Tibial artery (tissue), 4 donors: ENCODE data around the gene TBC1D4.
"Not testable (repeated sequence)": the region's sequence is repeated elsewhere in the genome, so short reads cannot be mapped to it uniquely, and the experiment has no call there.

Experiments
- DNase-seq, 2 donors: peaks; one replicate each; pipeline ENCODE4 v3.0.0-alpha.2; 2019
- H3K27ac ChIP-seq, 2 donors: fragments of 200-600 bp; sonication (generic) in 1 of 2; 1 replicate in 1 of 2; 2 replicates in 1 of 2; pipeline ENCODE4 v1.5.1; 2018 to 2019; ENCODE audit warnings: mild to moderate bottlenecking in 1 of 2
- H3K27me3 ChIP-seq, 2 donors: fragments of 200-600 bp; sonication (generic) in 1 of 2; one replicate each; pipeline versions ENCODE4 v1.5.1 to v1.6.0; 2016 to 2019
- H3K36me3 ChIP-seq, 3 donors: fragments of 200-600 bp; sonication (generic) in 2 of 3; one replicate each; pipeline ENCODE4 v1.5.1; 2016 to 2019; ENCODE audit warnings: mild to moderate bottlenecking in 2 of 3
- H3K4me1 ChIP-seq, 4 donors: fragments of 200-600 bp; sonication (generic) in 2 of 4; 1 replicate in 3 of 4; 2 replicates in 1 of 4; pipeline ENCODE4 v1.5.1; 2016 to 2019
- H3K4me3 ChIP-seq, 2 donors: fragments of 200-600 bp; sonication (generic) in 1 of 2; 1 replicate in 1 of 2; 2 replicates in 1 of 2; pipeline ENCODE4 v1.5.1; 2018 to 2019; ENCODE audit warnings: mild to moderate bottlenecking in 2 of 2
- H3K9me3 ChIP-seq, 3 donors: fragments of 200-600 bp; sonication (generic) in 1 of 3; one replicate each; pipeline ENCODE4 v1.5.1; 2016 to 2019
- intact Hi-C: fragments of 100-400 bp; cut with DNase I; formaldehyde crosslinking; loops from one replicate; pipeline ENCODE4 v1.15.0; 2023; ENCODE audit warnings: low total_unique reads
- TF ChIP-seq, protein P1 (sequence below), 2 experiments: fragments of 200-600 bp in 1 of 2; fragments of 450-650 bp in 1 of 2; IDR thresholded peaks; one replicate each; pipeline ENCODE4 v1.5.1; 2017 to 2019; ENCODE audit warnings: antibody characterized with exemption in 2 of 2, mild to moderate bottlenecking in 1 of 2, moderate library complexity in 1 of 2

TBC1D4 gene

DNA sequence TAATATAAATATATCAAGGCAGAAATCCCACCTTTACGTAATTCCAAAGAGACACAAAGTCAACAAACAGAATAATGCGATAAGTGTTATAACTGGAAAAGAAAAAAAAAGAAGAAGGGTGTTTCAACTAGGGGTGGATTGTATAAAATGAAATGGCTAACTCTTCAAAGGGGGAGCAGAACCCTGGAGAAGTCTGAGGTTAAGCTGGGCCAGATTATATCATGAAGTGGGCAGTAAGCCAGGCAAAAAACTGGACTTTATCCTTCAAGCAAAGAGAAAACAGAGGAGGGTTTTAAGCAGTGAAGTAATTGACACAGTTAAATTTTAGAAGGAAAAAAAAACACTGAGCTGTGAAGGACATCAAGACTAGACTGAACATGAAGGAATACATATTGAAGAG lies 41.9 kb downstream of the TBC1D4 start:
- no peak for DNase-seq
- Histone ChIP-seq H3K27me3 (no peaks in the 10 kb centered on the region), H3K4me1 (peaks cover 0 to 10% (median 2%) of the 10 kb centered on the region in 4 donors), H3K4me3 (no peak overlapping the region), H3K9me3 (no peaks in the 10 kb centered on the region), H3K27ac (no peak overlapping the region), H3K36me3 (no peaks in the 10 kb centered on the region)
- TF ChIP-seq, protein P1, sequence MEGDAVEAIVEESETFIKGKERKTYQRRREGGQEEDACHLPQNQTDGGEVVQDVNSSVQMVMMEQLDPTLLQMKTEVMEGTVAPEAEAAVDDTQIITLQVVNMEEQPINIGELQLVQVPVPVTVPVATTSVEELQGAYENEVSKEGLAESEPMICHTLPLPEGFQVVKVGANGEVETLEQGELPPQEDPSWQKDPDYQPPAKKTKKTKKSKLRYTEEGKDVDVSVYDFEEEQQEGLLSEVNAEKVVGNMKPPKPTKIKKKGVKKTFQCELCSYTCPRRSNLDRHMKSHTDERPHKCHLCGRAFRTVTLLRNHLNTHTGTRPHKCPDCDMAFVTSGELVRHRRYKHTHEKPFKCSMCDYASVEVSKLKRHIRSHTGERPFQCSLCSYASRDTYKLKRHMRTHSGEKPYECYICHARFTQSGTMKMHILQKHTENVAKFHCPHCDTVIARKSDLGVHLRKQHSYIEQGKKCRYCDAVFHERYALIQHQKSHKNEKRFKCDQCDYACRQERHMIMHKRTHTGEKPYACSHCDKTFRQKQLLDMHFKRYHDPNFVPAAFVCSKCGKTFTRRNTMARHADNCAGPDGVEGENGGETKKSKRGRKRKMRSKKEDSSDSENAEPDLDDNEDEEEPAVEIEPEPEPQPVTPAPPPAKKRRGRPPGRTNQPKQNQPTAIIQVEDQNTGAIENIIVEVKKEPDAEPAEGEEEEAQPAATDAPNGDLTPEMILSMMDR (IDR thresholded peaks at IDR 0.05): no peak
- intact Hi-C loops: no loop called here

DNA sequence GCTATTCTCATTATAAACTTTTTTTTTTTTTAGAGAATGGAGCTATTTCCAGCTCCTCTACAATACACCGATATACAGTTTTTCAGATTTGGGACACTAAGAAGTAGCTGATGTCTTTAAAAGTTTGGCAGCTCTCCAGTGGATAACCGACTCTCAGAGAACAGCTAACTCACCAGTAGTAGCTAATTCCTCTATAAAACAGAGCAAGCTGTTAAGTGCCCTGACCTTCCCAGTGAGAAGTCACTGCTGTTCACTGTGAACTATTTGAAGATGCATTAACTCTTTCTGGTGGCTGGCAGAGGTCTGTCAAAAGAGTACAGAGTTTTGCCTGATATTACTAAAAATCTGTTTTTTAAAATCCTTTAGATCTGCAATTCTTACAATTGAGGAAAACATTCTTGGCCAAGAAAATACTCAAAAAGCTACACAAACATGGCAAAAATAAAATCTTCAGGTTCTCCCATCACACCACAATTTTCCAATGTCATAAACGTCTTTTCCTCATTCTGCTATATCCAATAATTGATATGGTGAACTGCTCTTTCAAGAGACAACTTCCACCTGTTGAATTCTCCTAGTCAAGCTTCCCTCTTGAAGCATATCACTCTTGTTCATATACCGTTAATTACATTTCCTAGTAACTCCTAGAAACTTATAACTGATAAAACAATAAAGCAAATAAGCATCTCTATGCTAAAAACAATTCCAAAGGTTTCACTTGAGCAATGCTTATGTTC lies 44.2 kb downstream of the TBC1D4 start:
- no peak for DNase-seq
- H3K9me3 ChIP-seq: no peaks in the 10 kb centered on the region
- no peaks in the 10 kb centered on the region for H3K36me3 ChIP-seq
- TF ChIP-seq, protein P1 (IDR thresholded peaks at IDR 0.05): no peak
- no peaks in the 10 kb centered on the region for H3K27me3 ChIP-seq
- intact Hi-C loops: no loop called here
- no peak overlapping the region for H3K4me3 ChIP-seq
- H3K27ac ChIP-seq: no peak overlapping the region
- peaks cover 0 to 10% (median 1%) of the 10 kb centered on the region in 4 donors for H3K4me1 ChIP-seq

- H3K4me3 ChIP-seq, H3K9me3 ChIP-seq, intact Hi-C loops, H3K27ac ChIP-seq, DNase-seq, H3K36me3 ChIP-seq, H3K4me1 ChIP-seq, H3K27me3 ChIP-seq: not testable (repeated sequence)
These were observed 47.8 kb downstream of the TBC1D4 start for GRCh38 chr13:75434126-75434525.

DNA sequence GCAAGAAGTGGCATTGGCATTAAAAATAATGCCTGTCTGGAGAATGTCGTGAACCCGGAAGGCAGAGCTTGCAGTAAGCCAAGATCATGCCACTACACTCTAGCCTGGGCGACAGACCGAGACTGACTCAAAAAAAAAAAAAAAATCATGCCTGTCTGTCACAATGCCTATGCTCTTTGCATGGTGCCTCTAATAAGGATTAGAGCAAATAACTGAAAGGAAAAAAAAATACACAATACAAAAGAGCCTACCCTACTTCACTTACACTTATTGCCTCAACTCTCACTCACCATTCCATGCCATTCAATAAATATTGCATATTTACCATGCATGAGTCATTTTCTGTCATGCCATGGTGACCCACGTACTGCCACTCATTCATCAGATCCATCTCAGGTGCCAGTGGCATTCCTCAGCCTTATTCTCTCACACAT lies 49.1 kb downstream of the TBC1D4 start:
- intact Hi-C loops: no loop called here
- Histone ChIP-seq H3K9me3 (no peaks in the 10 kb centered on the region), H3K36me3 (no peaks in the 10 kb centered on the region), H3K4me3 (no peak overlapping the region), H3K27me3 (no peaks in the 10 kb centered on the region), H3K27ac (no peak overlapping the region), H3K4me1 (peaks cover 0 to 8% (median 3%) of the 10 kb centered on the region in 4 donors)
- TF ChIP-seq, protein P1 (IDR thresholded peaks at IDR 0.05): no peak
- DNase-seq: no peak

DNA sequence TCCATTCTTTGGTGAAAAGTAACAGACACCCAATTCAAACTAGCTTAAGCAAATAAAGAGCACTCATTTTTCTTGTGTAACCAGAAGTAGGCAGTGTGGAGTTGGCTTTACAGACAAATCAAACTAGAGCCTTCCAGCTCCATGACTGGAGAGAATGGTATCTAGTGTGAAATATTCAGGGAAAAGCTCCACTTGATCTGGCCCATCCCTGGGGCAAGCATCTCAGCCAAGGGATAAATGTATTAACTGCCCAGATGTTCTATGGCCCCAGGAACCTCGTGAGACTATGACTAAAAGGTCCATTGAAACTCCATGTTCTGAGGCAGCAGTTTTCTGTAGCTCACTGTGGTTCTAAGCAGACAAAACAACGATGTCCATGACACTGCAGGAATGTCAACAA lies 49.9 kb downstream of the TBC1D4 start:
- Histone ChIP-seq H3K9me3 (no peaks in the 10 kb centered on the region), H3K4me1 (peaks cover 0 to 5% (median under 1%) of the 10 kb centered on the region in 4 donors), H3K27me3 (no peaks in the 10 kb centered on the region), H3K4me3 (no peak overlapping the region), H3K27ac (no peak overlapping the region), H3K36me3 (no peaks in the 10 kb centered on the region)
- intact Hi-C loops: no loop called here
- no peak for DNase-seq
- TF ChIP-seq, protein P1 (IDR thresholded peaks at IDR 0.05): no peak

GRCh38 chr13:75430436-75431209 lies 51.3 kb downstream of the TBC1D4 start:
- H3K27ac ChIP-seq: no peak overlapping the region
- H3K4me3 ChIP-seq: no peak overlapping the region
- intact Hi-C loops: no loop called here
- H3K9me3 ChIP-seq: no peaks in the 10 kb centered on the region
- DNase-seq: no peak
- H3K27me3 ChIP-seq: no peaks in the 10 kb centered on the region
- H3K4me1 ChIP-seq: peaks cover 0 to 5% (median 0%) of the 10 kb centered on the region in 4 donors
- H3K36me3 ChIP-seq: no peaks in the 10 kb centered on the region
- TF ChIP-seq, protein P1 (IDR thresholded peaks at IDR 0.05): no peak
